Pancreas (tissue), 10 donors: ENCODE measurements around the gene RBPMS2. TPM values are rescaled to one million over a fixed set of nuclear protein-coding genes. Genes with fewer than 3 reads are reported as not detected.
"Not testable (repeated sequence)": the region's sequence is repeated elsewhere in the genome, so short reads cannot be mapped to it uniquely, and the experiment has no call there.

ENCODE experiments used
- ATAC-seq, 4 donors: fragments of 200-7000 bp; cut with Tn5 transposase; one replicate each; pipeline versions ENCODE4 v1.8.0 to v1.9.1; 2020; ENCODE audit warnings: mild to moderate bottlenecking in 4 of 4, moderate library complexity in 4 of 4
- DNase-seq, 6 donors: peaks; one replicate each; pipeline ENCODE4 v3.0.0-alpha.2; 2020
- FAIRE-seq: peaks from 2 replicates; lab custom pipeline; 2012; peaks lifted over from hg19 to GRCh38; lab: Jason Lieb, UNC
- H3K27ac ChIP-seq, 4 donors: fragments of 200-600 bp; sonication (generic); 1 replicate in 3 of 4; 2 replicates in 1 of 4; pipeline versions ENCODE4 v1.5.0 to v1.8.0; 2020
- H3K27me3 ChIP-seq, 4 donors: fragments of 200-600 bp; one replicate each; pipeline ENCODE4 v1.8.0; 2021
- H3K36me3 ChIP-seq, 3 donors: fragments of 200-600 bp; sonication (generic) in 1 of 3; one replicate each; pipeline versions ENCODE4 v1.5.0 to v1.8.0; 2020 to 2021
- H3K4me1 ChIP-seq, 3 donors: fragments of 200-600 bp; one replicate each; pipeline ENCODE4 v1.8.0; 2021
- H3K4me3 ChIP-seq, 4 donors: fragments of 200-600 bp; sonication (generic) in 2 of 4; one replicate each; pipeline versions ENCODE4 v1.5.0 to v1.8.0; 2020 to 2021
- H3K9me3 ChIP-seq, 4 donors: fragments of 200-600 bp; one replicate each; pipeline ENCODE4 v1.8.0; 2021
- WGBS, 2 donors: extraction: QIAGEN DNeasy Blood & Tissue Kit; methylation state at CpG; one replicate each; pipeline ENCODE4 v1.1.7; 2013; 5-methylcytosine and 5-hydroxymethylcytosine counted together
- intact Hi-C, 3 donors: fragments of 100-400 bp; cut with DNase I; formaldehyde crosslinking; loops; one replicate each; pipeline versions ENCODE4 v1.11.1 to v1.14.2; 2022
- polyA plus RNA-seq, 2 donors: library from polyadenylated mRNA; stranded (reverse); fragments of 200-250 nt; gene quantifications; one replicate each; pipeline ENCODE4 v1.2.3, GENCODE V29; 2013
- total RNA-seq, 6 donors: library from RNA; stranded (reverse); fragmentation: NEBNext Ultra II Directional in 4 of 6; extraction: Animal tissue kit (Norgen Biotek cat#: 25700) in 4 of 6; gene quantifications; one replicate each; pipeline versions ENCODE4 v1.2.1 to v1.2.4, GENCODE V29; 2021 to 2023
- TF ChIP-seq, protein P1 (sequence below), 4 donors: fragments of 200-600 bp; sonication (generic) in 3 of 4; IDR thresholded peaks; one replicate each; pipeline versions ENCODE4 v1.5.0 to v1.8.0; 2021; ENCODE audit warnings: antibody characterized with exemption in 4 of 4
- donor health status: healthy with polysubstance abuse.
- donor health status: DM: no; HTN: no; CAD: no; lungs with moderate emphysema.
- donor health status: DM: no; HTN: no; CAD: no.
- donor health status: control.
- donor health status: control.
- donor health status: Bipolar disorder and iron deficiency.
- donor health status: DM: yes; HTN: yes; CAD: no.
- donor health status: DM: no; HTN: no; CAD: no.
- donor health status: DM: no; HTN: no; CAD: no.
- donor health status: DM: yes; HTN: yes; CAD: no.

Gene RBPMS2
- total and polyA plus RNA-seq, 8 donors: 0.52 to 2.3 (median 1.3) TPM

DNA sequence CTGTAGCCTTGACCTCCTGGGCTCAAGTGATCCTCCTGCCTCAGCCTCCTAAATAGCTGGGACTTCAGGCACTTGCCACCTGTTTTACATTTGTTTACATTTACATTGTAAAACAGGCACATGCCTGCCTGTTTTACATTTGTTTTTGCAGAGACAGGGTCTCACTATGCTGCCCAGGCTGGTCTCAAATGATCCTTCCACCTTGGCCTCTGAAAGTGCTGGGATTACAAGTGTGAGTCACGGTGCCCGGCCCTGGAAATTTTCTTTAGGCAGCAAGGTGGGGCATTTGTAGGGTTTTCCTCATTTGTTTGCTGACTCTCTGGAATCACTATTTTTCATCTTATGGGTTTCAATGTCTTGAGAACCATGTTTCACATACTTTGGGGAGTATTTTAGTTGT lies 25.1 kb upstream of the RBPMS2 start:
- no peak for FAIRE-seq
- intact Hi-C loops: no loop called here
- WGBS, 2 donors: 95 to 100% methylated on average over 2 of the region's 2 CpGs

DNA sequence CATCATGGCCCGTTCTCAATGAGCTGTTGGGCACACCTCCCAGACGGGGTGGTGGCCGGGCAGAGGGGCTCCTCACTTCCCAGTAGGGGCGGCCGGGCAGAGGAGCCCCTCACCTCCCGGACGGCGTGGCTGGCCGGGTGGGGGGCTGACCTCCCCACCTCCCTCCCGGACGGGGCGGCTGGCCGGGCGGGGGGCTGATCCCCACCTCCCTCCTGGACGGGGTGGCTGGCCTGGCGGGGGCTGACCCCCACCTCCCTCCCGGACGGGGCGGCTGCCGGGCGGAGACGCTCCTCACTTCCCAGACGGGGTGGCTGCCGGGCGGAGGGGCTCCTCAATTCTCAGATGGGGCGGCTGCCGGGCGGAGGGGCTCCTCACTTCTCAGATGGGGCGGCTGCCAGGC lies 23.5 kb upstream of the RBPMS2 start:
- H3K27me3 ChIP-seq, DNase-seq, H3K4me1 ChIP-seq, H3K27ac ChIP-seq, FAIRE-seq, H3K4me3 ChIP-seq, H3K9me3 ChIP-seq, H3K36me3 ChIP-seq, ATAC-seq, intact Hi-C loops: not testable (repeated sequence)
- 90% methylated on average over 11 to 28 of the region's 29 CpGs for WGBS, 2 donors

More for the DNA sequence above, 25.1 kb upstream of the RBPMS2 start:
- H3K4me3 ChIP-seq: no peak overlapping the region
- H3K36me3 ChIP-seq: no peaks in the 10 kb centered on the region
- ATAC-seq (no peak), DNase-seq (no peak)
- H3K27me3 ChIP-seq: no peaks in the 10 kb centered on the region
- TF ChIP-seq, protein P1, sequence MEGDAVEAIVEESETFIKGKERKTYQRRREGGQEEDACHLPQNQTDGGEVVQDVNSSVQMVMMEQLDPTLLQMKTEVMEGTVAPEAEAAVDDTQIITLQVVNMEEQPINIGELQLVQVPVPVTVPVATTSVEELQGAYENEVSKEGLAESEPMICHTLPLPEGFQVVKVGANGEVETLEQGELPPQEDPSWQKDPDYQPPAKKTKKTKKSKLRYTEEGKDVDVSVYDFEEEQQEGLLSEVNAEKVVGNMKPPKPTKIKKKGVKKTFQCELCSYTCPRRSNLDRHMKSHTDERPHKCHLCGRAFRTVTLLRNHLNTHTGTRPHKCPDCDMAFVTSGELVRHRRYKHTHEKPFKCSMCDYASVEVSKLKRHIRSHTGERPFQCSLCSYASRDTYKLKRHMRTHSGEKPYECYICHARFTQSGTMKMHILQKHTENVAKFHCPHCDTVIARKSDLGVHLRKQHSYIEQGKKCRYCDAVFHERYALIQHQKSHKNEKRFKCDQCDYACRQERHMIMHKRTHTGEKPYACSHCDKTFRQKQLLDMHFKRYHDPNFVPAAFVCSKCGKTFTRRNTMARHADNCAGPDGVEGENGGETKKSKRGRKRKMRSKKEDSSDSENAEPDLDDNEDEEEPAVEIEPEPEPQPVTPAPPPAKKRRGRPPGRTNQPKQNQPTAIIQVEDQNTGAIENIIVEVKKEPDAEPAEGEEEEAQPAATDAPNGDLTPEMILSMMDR (IDR thresholded peaks at IDR 0.05): no peak
- no peaks in the 10 kb centered on the region for H3K9me3 ChIP-seq
- no peak overlapping the region for H3K27ac ChIP-seq
- H3K4me1 ChIP-seq: no peaks in the 10 kb centered on the region

- intact Hi-C loops, ATAC-seq, H3K9me3 ChIP-seq, H3K27me3 ChIP-seq, H3K4me1 ChIP-seq, H3K27ac ChIP-seq, H3K4me3 ChIP-seq, H3K36me3 ChIP-seq, DNase-seq, FAIRE-seq: not testable (repeated sequence)
- WGBS, 2 donors: 84 to 87% methylated on average over 9 of the region's 9 CpGs
Observed at GRCh38 chr15:64795921-64796320, 20.5 kb upstream of the RBPMS2 start.

DNA sequence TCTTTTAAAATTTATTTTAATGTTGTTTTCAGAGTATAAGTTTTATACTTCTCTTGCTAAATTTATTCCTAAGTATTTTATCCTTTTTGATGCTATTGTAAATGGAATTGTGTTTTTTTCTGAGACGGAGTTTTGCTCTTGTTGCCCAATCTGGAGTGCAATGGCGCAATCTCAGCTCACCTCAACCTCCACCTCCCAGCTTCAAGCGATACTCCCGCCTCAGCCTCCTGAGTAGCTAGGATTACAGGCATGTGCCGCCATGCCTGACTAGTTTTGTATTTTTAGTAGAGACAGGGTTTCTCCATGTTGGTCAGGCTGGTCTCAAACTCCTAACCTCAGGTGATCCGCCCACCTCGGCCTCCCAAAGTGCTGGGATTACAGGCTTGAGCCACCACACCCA lies 19.9 kb upstream of the RBPMS2 start:
- H3K27me3 ChIP-seq, H3K36me3 ChIP-seq, FAIRE-seq, intact Hi-C loops, DNase-seq, ATAC-seq, H3K4me3 ChIP-seq, H3K9me3 ChIP-seq, H3K4me1 ChIP-seq, H3K27ac ChIP-seq: not testable (repeated sequence)
- 91 to 93% methylated on average over 5 to 7 of the region's 7 CpGs for WGBS, 2 donors

GRCh38 chr15:64792282-64792681 lies 16.9 kb upstream of the RBPMS2 start:
- FAIRE-seq (no peak), ATAC-seq (no peak), DNase-seq (no peak)
- 80% methylated on average over 3 of the region's 3 CpGs for WGBS, 2 donors
- Histone ChIP-seq H3K27me3 (no peaks in the 10 kb centered on the region), H3K36me3 (no peaks in the 10 kb centered on the region), H3K27ac (no peak overlapping the region), H3K4me3 (no peak overlapping the region), H3K4me1 (no peaks in the 10 kb centered on the region), H3K9me3 (no peaks in the 10 kb centered on the region)
- TF ChIP-seq, protein P1 (IDR thresholded peaks at IDR 0.05): no peak
- intact Hi-C loops: no loop called here

DNA sequence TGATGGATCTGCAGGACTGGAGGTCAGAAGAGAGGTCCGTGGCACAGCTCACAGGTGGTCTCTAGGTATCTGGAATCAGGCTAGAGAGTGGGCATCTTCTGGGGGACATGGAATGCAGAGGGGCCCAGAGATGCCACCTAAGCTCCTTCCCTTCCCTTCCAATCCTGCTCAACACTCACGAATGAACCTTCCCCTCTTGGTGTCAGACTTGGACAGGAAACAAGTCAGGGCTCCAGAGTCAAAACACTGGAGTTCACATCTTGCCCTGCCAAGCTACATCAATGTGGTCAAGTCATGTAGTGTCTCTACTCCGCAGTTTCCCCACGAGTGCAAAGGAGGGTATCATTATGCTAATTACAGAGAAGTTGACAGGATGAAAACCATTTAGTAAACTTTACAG lies 16.0 kb upstream of the RBPMS2 start:
- no peak for ATAC-seq
- no peaks in the 10 kb centered on the region for H3K36me3 ChIP-seq
- no peak for FAIRE-seq
- no peaks in the 10 kb centered on the region for H3K9me3 ChIP-seq
- H3K4me1 ChIP-seq: no peaks in the 10 kb centered on the region
- no peak for DNase-seq
- no peaks in the 10 kb centered on the region for H3K27me3 ChIP-seq
- TF ChIP-seq, protein P1 (IDR thresholded peaks at IDR 0.05): no peak
- 27 to 38% methylated on average over 4 of the region's 4 CpGs for WGBS, 2 donors
- H3K27ac ChIP-seq: no peak overlapping the region
- intact Hi-C loops: no loop called here
- no peak overlapping the region for H3K4me3 ChIP-seq
